Mesenchymal stem cell (in vitro differentiated cells and primary cell): ENCODE results near the gene DUSP9.

Experiments used
- DNase-seq: peaks from one replicate; pipeline ENCODE4 v3.0.0-alpha.2; 2013
- H2AFZ ChIP-seq: one replicate; pipeline ENCODE4 v1.6.1; 2013; ENCODE audit warnings: low read depth, mild to moderate bottlenecking, control low read depth, inconsistent platforms, low read length, moderate library complexity
- H2AK5ac ChIP-seq: 2 replicates; pipeline ENCODE4 v1.6.1; 2013; ENCODE audit warnings: low read length, moderate library complexity, mild to moderate bottlenecking, inconsistent platforms; ENCODE audit not compliant: severe bottlenecking
- H2BK120ac ChIP-seq: one replicate; pipeline ENCODE4 v1.6.1; 2013; ENCODE audit warnings: low read depth, mild to moderate bottlenecking, inconsistent platforms, low read length, moderate library complexity
- H2BK12ac ChIP-seq, 2 experiments: one replicate each; pipeline ENCODE4 v1.6.1; 2013; ENCODE audit warnings: inconsistent platforms in 2 of 2, low read length in 2 of 2, mild to moderate bottlenecking in 2 of 2, moderate library complexity in 2 of 2, control low read depth in 1 of 2
- H2BK15ac ChIP-seq: one replicate; pipeline ENCODE4 v1.6.1; 2013; ENCODE audit warnings: mild to moderate bottlenecking, low read depth, inconsistent platforms; ENCODE audit not compliant: poor library complexity, severe bottlenecking
- H2BK5ac ChIP-seq: 2 replicates; pipeline ENCODE4 v1.6.1; 2013; ENCODE audit warnings: low read depth, mild to moderate bottlenecking, low read length, control low read depth, inconsistent platforms; ENCODE audit not compliant: poor library complexity, severe bottlenecking
- H3K14ac ChIP-seq, 2 experiments: one replicate each; pipeline ENCODE4 v1.6.1; 2013; ENCODE audit warnings: inconsistent platforms in 2 of 2, low read length in 2 of 2, control low read depth in 1 of 2, mild to moderate bottlenecking in 1 of 2, moderate library complexity in 1 of 2
- H3K18ac ChIP-seq, 2 experiments: one replicate each; pipeline ENCODE4 v1.6.1; 2013; ENCODE audit warnings: inconsistent platforms in 2 of 2, low read length in 2 of 2, control low read depth in 1 of 2, low read depth in 1 of 2, mild to moderate bottlenecking in 1 of 2
- H3K23ac ChIP-seq, 2 experiments: one replicate each; pipeline ENCODE4 v1.6.1; 2013; ENCODE audit warnings: inconsistent platforms in 2 of 2, low read length in 2 of 2, mild to moderate bottlenecking in 2 of 2, moderate library complexity in 2 of 2, control low read depth in 1 of 2
- H3K27ac ChIP-seq: 2 replicates; pipeline ENCODE4 v1.5.1; 2013; ENCODE audit warnings: mild to moderate bottlenecking, moderate library complexity, low read length, control low read depth, inconsistent platforms; ENCODE audit not compliant: poor library complexity, severe bottlenecking
- H3K27me3 ChIP-seq, 2 experiments: 2 replicates each; pipeline versions ENCODE4 v1.6.1 to v1.7.0; 2013; ENCODE audit warnings: low read length in 2 of 2, mild to moderate bottlenecking in 2 of 2, moderate library complexity in 2 of 2, control low read depth in 1 of 2, inconsistent platforms in 1 of 2; ENCODE audit not compliant: control insufficient read depth in 1 of 2, insufficient read depth in 1 of 2
- H3K36me3 ChIP-seq, 2 experiments: 2 replicates each; pipeline versions ENCODE4 v1.6.1 to v1.7.0; 2013; ENCODE audit warnings: low read length in 2 of 2, control low read depth in 1 of 2, inconsistent platforms in 1 of 2, low read depth in 1 of 2, mild to moderate bottlenecking in 1 of 2; ENCODE audit not compliant: insufficient read depth in 2 of 2, control insufficient read depth in 1 of 2
- H3K4ac ChIP-seq, 2 experiments: one replicate each; pipeline ENCODE4 v1.6.1; 2013; ENCODE audit warnings: inconsistent platforms in 2 of 2, low read length in 2 of 2, mild to moderate bottlenecking in 2 of 2, moderate library complexity in 2 of 2, control low read depth in 1 of 2, low read depth in 1 of 2
- H3K4me1 ChIP-seq: 2 replicates; pipeline ENCODE4 v1.6.1; 2013; ENCODE audit warnings: low read depth, low read length, control low read depth; ENCODE audit not compliant: control insufficient read depth, insufficient read depth
- H3K4me2 ChIP-seq: 2 replicates; pipeline ENCODE4 v1.6.1; 2013; ENCODE audit warnings: low read length, mild to moderate bottlenecking, inconsistent platforms; ENCODE audit not compliant: poor library complexity, severe bottlenecking
- H3K4me3 ChIP-seq, 2 experiments: 2 replicates each; pipeline versions ENCODE4 v1.5.1 to v1.7.0; 2013; ENCODE audit warnings: low read length in 2 of 2, mild to moderate bottlenecking in 2 of 2, control low read depth in 1 of 2, low read depth in 1 of 2; ENCODE audit not compliant: insufficient read depth in 1 of 2
- H3K79me1 ChIP-seq: replicated peaks from 2 replicates; pipeline ENCODE4 v1.6.1; 2013; ENCODE audit warnings: mild to moderate bottlenecking, control low read depth, low read length, inconsistent platforms; ENCODE audit not compliant: poor library complexity, severe bottlenecking
- H3K9ac ChIP-seq: 2 replicates; pipeline ENCODE4 v1.7.0; 2013; ENCODE audit warnings: mild to moderate bottlenecking, low read length, moderate library complexity
- H3K9me3 ChIP-seq: 2 replicates; pipeline ENCODE4 v1.7.0; 2013; ENCODE audit warnings: mild to moderate bottlenecking, low read length; ENCODE audit not compliant: control insufficient read depth
- H4K8ac ChIP-seq: one replicate; pipeline ENCODE4 v1.6.1; 2013; ENCODE audit warnings: inconsistent platforms, mild to moderate bottlenecking, low read length, moderate library complexity
- H4K91ac ChIP-seq: one replicate; pipeline ENCODE4 v1.6.1; 2013; ENCODE audit warnings: mild to moderate bottlenecking, low read length, inconsistent platforms
- WGBS: methylation state at CpG from one replicate; pipeline ENCODE4 v1.1.7; 2013; ENCODE audit warnings: mixed read lengths; 5-methylcytosine and 5-hydroxymethylcytosine counted together

Gene DUSP9

GRCh38 chrX:153637121-153638040 lies 9.6 kb upstream of the DUSP9 start:
- Histone ChIP-seq H4K8ac (no peak overlapping the region), H3K14ac (no peak overlapping the region), H3K9me3 (no peaks in the 10 kb centered on the region), H2BK15ac (no peak overlapping the region), H2AFZ (no peak overlapping the region), H3K23ac (no peak overlapping the region), H2BK12ac (no peak overlapping the region), H3K9ac (no peak overlapping the region), H2BK120ac (no peak overlapping the region), H2BK5ac (no peak overlapping the region), H3K27ac (no peak overlapping the region), H4K91ac (no peak overlapping the region), H3K79me1 (no peaks in the 10 kb centered on the region), H3K18ac (no peak overlapping the region), H3K4me3 (no peak overlapping the region), H2AK5ac (no peak overlapping the region), H3K36me3 (no peaks in the 10 kb centered on the region), H3K4me1 (peaks cover 6% of the 10 kb centered on the region), H3K4me2 (no peak overlapping the region), H3K4ac (no peak overlapping the region), H3K27me3 (peaks cover 12 to 75% of the 10 kb centered on the region in 2 experiments)
- no peak for DNase-seq
- WGBS = 81% methylated on average over 23 of the region's 27 CpGs

DNA sequence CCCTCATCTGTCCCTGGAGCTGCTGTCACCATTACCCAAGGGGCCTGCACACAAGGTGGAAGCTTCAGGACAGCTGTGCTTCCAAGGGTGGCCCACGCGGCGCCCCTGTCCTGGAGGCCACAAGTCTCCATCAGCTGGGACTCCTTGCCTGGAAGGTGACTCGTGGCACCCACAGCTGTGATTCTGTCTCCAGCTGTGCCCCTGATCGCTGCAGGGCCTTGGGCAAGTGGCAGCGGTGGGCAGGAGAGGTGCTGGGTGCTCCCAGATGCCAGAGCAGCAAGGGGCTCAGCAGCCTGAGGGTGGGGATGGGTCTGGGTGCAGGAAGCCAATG lies 9.0 kb upstream of the DUSP9 start:
- H2AFZ ChIP-seq = no peak overlapping the region
- H4K8ac ChIP-seq = no peak overlapping the region
- H2BK12ac ChIP-seq = no peak overlapping the region
- H3K79me1 ChIP-seq = no peaks in the 10 kb centered on the region
- H3K23ac ChIP-seq = no peak overlapping the region
- H2BK120ac ChIP-seq = no peak overlapping the region
- H3K4ac ChIP-seq = no peak overlapping the region
- WGBS = 77% methylated on average over 6 of the region's 6 CpGs
- no peak overlapping the region for H3K27ac ChIP-seq
- no peak for DNase-seq
- H3K9me3 ChIP-seq = no peaks in the 10 kb centered on the region
- H3K4me3 ChIP-seq = no peak overlapping the region
- H2BK5ac ChIP-seq = no peak overlapping the region
- no peak overlapping the region for H3K4me2 ChIP-seq
- no peak overlapping the region for H2BK15ac ChIP-seq
- peaks cover 11% of the 10 kb centered on the region for H3K4me1 ChIP-seq
- no peak overlapping the region for H3K18ac ChIP-seq
- no peak overlapping the region for H3K9ac ChIP-seq
- peaks cover 16 to 79% of the 10 kb centered on the region in 2 experiments for H3K27me3 ChIP-seq
- H3K14ac ChIP-seq = peak overlapping the region in 1 of 2 experiments; percentile 28
- no peak overlapping the region for H2AK5ac ChIP-seq
- no peak overlapping the region for H4K91ac ChIP-seq
- no peaks in the 10 kb centered on the region for H3K36me3 ChIP-seq

DNA sequence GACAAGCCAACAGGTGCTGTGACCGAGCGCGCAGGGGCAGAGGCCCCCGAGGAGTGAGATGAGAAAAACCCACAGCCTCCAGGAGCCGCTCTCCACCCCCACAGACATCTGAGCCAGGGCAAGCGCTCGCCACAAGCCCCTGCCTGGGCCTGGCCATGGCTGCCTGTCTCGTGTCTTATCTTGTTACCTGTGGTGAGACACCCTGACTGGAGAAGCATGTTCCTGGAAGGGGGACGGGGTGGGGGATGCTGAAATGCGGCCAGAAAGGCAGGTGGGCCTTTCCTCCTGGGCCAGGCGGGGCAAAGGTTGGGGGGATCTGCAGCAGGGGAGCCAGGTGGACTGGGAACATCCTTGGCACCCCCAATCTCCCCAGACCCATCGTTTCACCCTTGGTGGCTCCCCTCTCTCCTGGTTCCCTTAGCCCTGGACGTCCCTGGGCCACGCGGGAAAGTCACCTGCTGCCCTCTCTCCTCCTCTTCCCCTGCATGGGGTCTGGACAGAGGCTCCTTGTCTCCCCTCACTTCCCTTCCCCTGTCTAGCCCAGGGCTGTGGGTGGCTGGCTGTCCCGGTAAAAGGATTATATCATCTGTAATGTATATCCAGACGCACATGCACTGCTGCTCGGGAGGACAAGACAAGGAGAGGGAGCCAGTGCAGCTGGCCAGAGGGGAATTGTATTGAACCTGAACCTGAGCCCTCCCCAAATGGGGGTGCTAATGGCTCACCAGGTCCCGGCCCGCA lies 8.4 kb upstream of the DUSP9 start:
- no peak overlapping the region for H2AFZ ChIP-seq
- no peak overlapping the region for H2BK5ac ChIP-seq
- H4K8ac ChIP-seq = no peak overlapping the region
- no peak overlapping the region for H3K9ac ChIP-seq
- H2BK12ac ChIP-seq = no peak overlapping the region
- H3K4me3 ChIP-seq = no peak overlapping the region
- no peak overlapping the region for H3K18ac ChIP-seq
- no peak overlapping the region for H2BK15ac ChIP-seq
- peaks cover 22 to 84% of the 10 kb centered on the region in 2 experiments for H3K27me3 ChIP-seq
- no peak for DNase-seq
- no peak overlapping the region for H4K91ac ChIP-seq
- H3K4me2 ChIP-seq = no peak overlapping the region
- H3K27ac ChIP-seq = no peak overlapping the region
- H3K14ac ChIP-seq = no peak overlapping the region
- 67% methylated on average over 10 of the region's 20 CpGs for WGBS
- no peaks in the 10 kb centered on the region for H3K9me3 ChIP-seq
- no peak overlapping the region for H3K23ac ChIP-seq
- no peak overlapping the region for H2BK120ac ChIP-seq
- no peak overlapping the region for H3K4ac ChIP-seq
- H3K4me1 ChIP-seq = peaks cover 17% of the 10 kb centered on the region
- no peak overlapping the region for H2AK5ac ChIP-seq
- H3K36me3 ChIP-seq = no peaks in the 10 kb centered on the region
- H3K79me1 ChIP-seq = no peaks in the 10 kb centered on the region
